Mesenchymal stem cell (in vitro differentiated cells and primary cell): Measurements from ENCODE around the gene BEAN1.

Experiments used
- DNase-seq: peaks from one replicate; pipeline ENCODE4 v3.0.0-alpha.2; 2013
- H2AFZ ChIP-seq: one replicate; pipeline ENCODE4 v1.6.1; 2013; ENCODE audit warnings: low read depth, mild to moderate bottlenecking, control low read depth, inconsistent platforms, low read length, moderate library complexity
- H2AK5ac ChIP-seq: 2 replicates; pipeline ENCODE4 v1.6.1; 2013; ENCODE audit warnings: low read length, moderate library complexity, mild to moderate bottlenecking, inconsistent platforms; ENCODE audit not compliant: severe bottlenecking
- H2BK120ac ChIP-seq: one replicate; pipeline ENCODE4 v1.6.1; 2013; ENCODE audit warnings: low read depth, mild to moderate bottlenecking, inconsistent platforms, low read length, moderate library complexity
- H2BK12ac ChIP-seq, 2 experiments: one replicate each; pipeline ENCODE4 v1.6.1; 2013; ENCODE audit warnings: inconsistent platforms in 2 of 2, low read length in 2 of 2, mild to moderate bottlenecking in 2 of 2, moderate library complexity in 2 of 2, control low read depth in 1 of 2
- H2BK15ac ChIP-seq: one replicate; pipeline ENCODE4 v1.6.1; 2013; ENCODE audit warnings: mild to moderate bottlenecking, low read depth, inconsistent platforms; ENCODE audit not compliant: poor library complexity, severe bottlenecking
- H2BK5ac ChIP-seq: 2 replicates; pipeline ENCODE4 v1.6.1; 2013; ENCODE audit warnings: low read depth, mild to moderate bottlenecking, low read length, control low read depth, inconsistent platforms; ENCODE audit not compliant: poor library complexity, severe bottlenecking
- H3K14ac ChIP-seq, 2 experiments: one replicate each; pipeline ENCODE4 v1.6.1; 2013; ENCODE audit warnings: inconsistent platforms in 2 of 2, low read length in 2 of 2, control low read depth in 1 of 2, mild to moderate bottlenecking in 1 of 2, moderate library complexity in 1 of 2
- H3K18ac ChIP-seq, 2 experiments: one replicate each; pipeline ENCODE4 v1.6.1; 2013; ENCODE audit warnings: inconsistent platforms in 2 of 2, low read length in 2 of 2, control low read depth in 1 of 2, low read depth in 1 of 2, mild to moderate bottlenecking in 1 of 2
- H3K23ac ChIP-seq, 2 experiments: one replicate each; pipeline ENCODE4 v1.6.1; 2013; ENCODE audit warnings: inconsistent platforms in 2 of 2, low read length in 2 of 2, mild to moderate bottlenecking in 2 of 2, moderate library complexity in 2 of 2, control low read depth in 1 of 2
- H3K27ac ChIP-seq: 2 replicates; pipeline ENCODE4 v1.5.1; 2013; ENCODE audit warnings: mild to moderate bottlenecking, moderate library complexity, low read length, control low read depth, inconsistent platforms; ENCODE audit not compliant: poor library complexity, severe bottlenecking
- H3K27me3 ChIP-seq, 2 experiments: 2 replicates each; pipeline versions ENCODE4 v1.6.1 to v1.7.0; 2013; ENCODE audit warnings: low read length in 2 of 2, mild to moderate bottlenecking in 2 of 2, moderate library complexity in 2 of 2, control low read depth in 1 of 2, inconsistent platforms in 1 of 2; ENCODE audit not compliant: control insufficient read depth in 1 of 2, insufficient read depth in 1 of 2
- H3K36me3 ChIP-seq, 2 experiments: 2 replicates each; pipeline versions ENCODE4 v1.6.1 to v1.7.0; 2013; ENCODE audit warnings: low read length in 2 of 2, control low read depth in 1 of 2, inconsistent platforms in 1 of 2, low read depth in 1 of 2, mild to moderate bottlenecking in 1 of 2; ENCODE audit not compliant: insufficient read depth in 2 of 2, control insufficient read depth in 1 of 2
- H3K4ac ChIP-seq, 2 experiments: one replicate each; pipeline ENCODE4 v1.6.1; 2013; ENCODE audit warnings: inconsistent platforms in 2 of 2, low read length in 2 of 2, mild to moderate bottlenecking in 2 of 2, moderate library complexity in 2 of 2, control low read depth in 1 of 2, low read depth in 1 of 2
- H3K4me1 ChIP-seq: 2 replicates; pipeline ENCODE4 v1.6.1; 2013; ENCODE audit warnings: low read depth, low read length, control low read depth; ENCODE audit not compliant: control insufficient read depth, insufficient read depth
- H3K4me2 ChIP-seq: 2 replicates; pipeline ENCODE4 v1.6.1; 2013; ENCODE audit warnings: low read length, mild to moderate bottlenecking, inconsistent platforms; ENCODE audit not compliant: poor library complexity, severe bottlenecking
- H3K4me3 ChIP-seq, 2 experiments: 2 replicates each; pipeline versions ENCODE4 v1.5.1 to v1.7.0; 2013; ENCODE audit warnings: low read length in 2 of 2, mild to moderate bottlenecking in 2 of 2, control low read depth in 1 of 2, low read depth in 1 of 2; ENCODE audit not compliant: insufficient read depth in 1 of 2
- H3K79me1 ChIP-seq: replicated peaks from 2 replicates; pipeline ENCODE4 v1.6.1; 2013; ENCODE audit warnings: mild to moderate bottlenecking, control low read depth, low read length, inconsistent platforms; ENCODE audit not compliant: poor library complexity, severe bottlenecking
- H3K9ac ChIP-seq: 2 replicates; pipeline ENCODE4 v1.7.0; 2013; ENCODE audit warnings: mild to moderate bottlenecking, low read length, moderate library complexity
- H3K9me3 ChIP-seq: 2 replicates; pipeline ENCODE4 v1.7.0; 2013; ENCODE audit warnings: mild to moderate bottlenecking, low read length; ENCODE audit not compliant: control insufficient read depth
- H4K8ac ChIP-seq: one replicate; pipeline ENCODE4 v1.6.1; 2013; ENCODE audit warnings: inconsistent platforms, mild to moderate bottlenecking, low read length, moderate library complexity
- H4K91ac ChIP-seq: one replicate; pipeline ENCODE4 v1.6.1; 2013; ENCODE audit warnings: mild to moderate bottlenecking, low read length, inconsistent platforms
- WGBS: methylation state at CpG from one replicate; pipeline ENCODE4 v1.1.7; 2013; ENCODE audit warnings: mixed read lengths; 5-methylcytosine and 5-hydroxymethylcytosine counted together

BEAN1 gene

GRCh38 chr16:66401610-66402009 is 25.5 kb upstream of the BEAN1 start:
- Histone ChIP-seq H2AFZ (no peak overlapping the region), H3K79me1 (no peaks in the 10 kb centered on the region), H3K36me3 (no peaks in the 10 kb centered on the region), H4K8ac (no peak overlapping the region), H3K4me2 (no peak overlapping the region), H2BK15ac (no peak overlapping the region), H2BK5ac (no peak overlapping the region), H3K18ac (no peak overlapping the region), H3K4me3 (no peak overlapping the region), H4K91ac (no peak overlapping the region), H3K9ac (no peak overlapping the region), H2BK120ac (no peak overlapping the region), H3K9me3 (peaks cover 7% of the 10 kb centered on the region), H3K4me1 (peaks cover 14% of the 10 kb centered on the region), H3K23ac (no peak overlapping the region), H2AK5ac (no peak overlapping the region), H3K14ac (no peak overlapping the region), H3K27me3 (peaks cover 0 to 23% of the 10 kb centered on the region in 2 experiments), H2BK12ac (no peak overlapping the region), H3K4ac (no peak overlapping the region), H3K27ac (no peak overlapping the region)
- DNase-seq = no peak
- WGBS = 82% methylated on average over 9 of the region's 11 CpGs

- Histone ChIP-seq H3K79me1 (no peaks in the 10 kb centered on the region), H3K27ac (no peak overlapping the region), H3K27me3 (peaks cover 0 to 23% of the 10 kb centered on the region in 2 experiments), H3K4me1 (peaks cover 18% of the 10 kb centered on the region), H2AFZ (no peak overlapping the region), H2BK120ac (no peak overlapping the region), H3K9ac (no peak overlapping the region), H4K91ac (no peak overlapping the region), H3K23ac (no peak overlapping the region), H3K4me3 (no peak overlapping the region), H4K8ac (no peak overlapping the region), H2BK12ac (no peak overlapping the region), H2AK5ac (no peak overlapping the region), H3K36me3 (no peaks in the 10 kb centered on the region), H3K14ac (no peak overlapping the region), H2BK5ac (no peak overlapping the region), H2BK15ac (no peak overlapping the region), H3K9me3 (peaks cover 7% of the 10 kb centered on the region), H3K4ac (no peak overlapping the region), H3K18ac (no peak overlapping the region), H3K4me2 (no peak overlapping the region)
- WGBS = 80% methylated on average over 3 of the region's 12 CpGs
- DNase-seq = no peak
Measured at GRCh38 chr16:66402166-66402565, 24.9 kb upstream of the BEAN1 start.

GRCh38 chr16:66402591-66403230 is 24.4 kb upstream of the BEAN1 start:
- no peak overlapping the region for H2AK5ac ChIP-seq
- no peak overlapping the region for H2BK15ac ChIP-seq
- H2AFZ ChIP-seq = no peak overlapping the region
- H3K4ac ChIP-seq = no peak overlapping the region
- no peak overlapping the region for H3K27ac ChIP-seq
- no peak overlapping the region for H3K9ac ChIP-seq
- peaks cover 18% of the 10 kb centered on the region for H3K4me1 ChIP-seq
- H3K18ac ChIP-seq = no peak overlapping the region
- H2BK12ac ChIP-seq = no peak overlapping the region
- no peaks in the 10 kb centered on the region for H3K79me1 ChIP-seq
- no peak overlapping the region for H4K91ac ChIP-seq
- H3K4me3 ChIP-seq = no peak overlapping the region
- no peak overlapping the region for H2BK5ac ChIP-seq
- H3K23ac ChIP-seq = no peak overlapping the region
- H3K36me3 ChIP-seq = no peaks in the 10 kb centered on the region
- DNase-seq = no peak
- no peak overlapping the region for H2BK120ac ChIP-seq
- no peak overlapping the region for H3K4me2 ChIP-seq
- H3K27me3 ChIP-seq = peaks cover 0 to 23% of the 10 kb centered on the region in 2 experiments
- peaks cover 7% of the 10 kb centered on the region for H3K9me3 ChIP-seq
- H3K14ac ChIP-seq = no peak overlapping the region
- no peak overlapping the region for H4K8ac ChIP-seq
- 94% methylated on average over 60 of the region's 61 CpGs for WGBS

- H3K36me3 ChIP-seq = no peaks in the 10 kb centered on the region
- H3K9ac ChIP-seq = no peak overlapping the region
- peaks cover 7% of the 10 kb centered on the region for H3K9me3 ChIP-seq
- WGBS = 75% methylated on average over 5 of the region's 5 CpGs
- no peak overlapping the region for H2BK120ac ChIP-seq
- no peaks in the 10 kb centered on the region for H3K79me1 ChIP-seq
- no peak overlapping the region for H3K18ac ChIP-seq
- H3K23ac ChIP-seq = no peak overlapping the region
- H2BK15ac ChIP-seq = no peak overlapping the region
- no peak overlapping the region for H2BK12ac ChIP-seq
- H3K4me1 ChIP-seq = peaks cover 21% of the 10 kb centered on the region
- no peak overlapping the region for H2BK5ac ChIP-seq
- H2AFZ ChIP-seq = no peak overlapping the region
- H4K91ac ChIP-seq = no peak overlapping the region
- no peak overlapping the region for H2AK5ac ChIP-seq
- H3K4ac ChIP-seq = no peak overlapping the region
- peaks cover 0 to 23% of the 10 kb centered on the region in 2 experiments for H3K27me3 ChIP-seq
- no peak overlapping the region for H3K4me2 ChIP-seq
- no peak overlapping the region for H4K8ac ChIP-seq
- H3K4me3 ChIP-seq = no peak overlapping the region
- no peak overlapping the region for H3K14ac ChIP-seq
- no peak for DNase-seq
- no peak overlapping the region for H3K27ac ChIP-seq
Measured at GRCh38 chr16:66403531-66404145, 23.5 kb upstream of the BEAN1 start.
